ENCODE data around the gene NNMT.

The NNMT gene

GRCh38 chr11:114285599-114285998, 10.6 kb upstream of the NNMT start:
- DNase-seq = no peak

- DNase-seq = no peak
Observed at GRCh38 chr11:114286229-114286628, 10.0 kb upstream of the NNMT start.

- no peak for DNase-seq
Observed at GRCh38 chr11:114287154-114287553, 9.0 kb upstream of the NNMT start.

- DNase-seq = no peak
Observed at GRCh38 chr11:114288136-114288535, 8.1 kb upstream of the NNMT start.

GRCh38 chr11:114289779-114290178, 6.4 kb upstream of the NNMT start:
- no peak for DNase-seq

GRCh38 chr11:114290503-114291235, 5.5 kb upstream of the NNMT start:
- DNase-seq = no peak

GRCh38 chr11:114291381-114291780, 4.8 kb upstream of the NNMT start:
- DNase-seq = no peak

GRCh38 chr11:114291842-114292680, 4.1 kb upstream of the NNMT start:
- DNase-seq = no peak

- DNase-seq = no peak
Observed at GRCh38 chr11:114293201-114293711, 2.9 kb upstream of the NNMT start.

- DNase-seq = no peak
Observed at GRCh38 chr11:114296605-114297372, 590 bp downstream of the NNMT start.

- no peak for DNase-seq
Observed at GRCh38 chr11:114297806-114298709, 1.9 kb downstream of the NNMT start.

GRCh38 chr11:114298710-114299109, 2.5 kb downstream of the NNMT start:
- DNase-seq = no peak

- DNase-seq = no peak
Observed at GRCh38 chr11:114301088-114301487, 4.9 kb downstream of the NNMT start.

GRCh38 chr11:114301927-114302326, 5.7 kb downstream of the NNMT start:
- DNase-seq = no peak

GRCh38 chr11:114302663-114303062, 6.5 kb downstream of the NNMT start:
- DNase-seq = no peak

GRCh38 chr11:114304065-114304464, 7.9 kb downstream of the NNMT start:
- no peak for DNase-seq

- DNase-seq = no peak
Observed at GRCh38 chr11:114304969-114305368, 8.8 kb downstream of the NNMT start.

GRCh38 chr11:114307524-114308203, 11.5 kb downstream of the NNMT start:
- DNase-seq = no peak

GRCh38 chr11:114308689-114309089, 12.5 kb downstream of the NNMT start:
- DNase-seq = no peak

GRCh38 chr11:114309517-114309916, 13.3 kb downstream of the NNMT start:
- DNase-seq = no peak

- no peak for DNase-seq
Observed at GRCh38 chr11:114310095-114310494, 13.9 kb downstream of the NNMT start.

- DNase-seq = no peak
Observed at GRCh38 chr11:114311946-114312345, 15.7 kb downstream of the NNMT start.
